HCT116 (cell line): ENCODE results near the gene VPS37D. TPM values are rescaled to one million over a fixed set of nuclear protein-coding genes. Genes with fewer than 3 reads are reported as not detected.
A peak's percentile ranks its signal among the peaks of the same experiment; 100 is the strongest.

Experiments used
- ATAC-seq: fragments of 200-7000 bp; cut with Tn5 transposase; 2 replicates; pipeline ENCODE4 v1.9.1; 2020; ENCODE audit warnings: mild to moderate bottlenecking, moderate library complexity
- BruUV-seq: library from RNA; stranded (reverse); fragments of 400-500 nt; replicated peaks from 2 replicates; lab custom pipeline; 2021; lab: Mats Ljungman, UMichigan
- CTCF ChIA-PET: fragments of 300-600 bp; sonication (Branson Sonifier 250); formaldehyde crosslinking; loops from one replicate; lab custom pipeline; 2021; ENCODE audit warnings: antibody characterized with exemption; lab: Charles Lee
- POLR2A ChIA-PET: fragments of 300-600, 350-600 bp; sonication (Branson Sonifier 250); formaldehyde crosslinking; loops from one replicate; lab custom pipeline; 2021; ENCODE audit warnings: antibody characterized with exemption; lab: Charles Lee
- RAD21 ChIA-PET, 2 experiments: fragments of 300-600 bp; sonication (Branson Sonifier 250); formaldehyde crosslinking; loops; one replicate each; lab custom pipeline; 2023; ENCODE audit warnings: low total read pairs in 2 of 2; ENCODE audit not compliant: uncharacterized antibody in 2 of 2, unreplicated experiment in 2 of 2, low non-redundant PET in 1 of 2; lab: Charles Lee
- DNase-seq: peaks from one replicate; pipeline ENCODE4 v3.0.0-alpha.2; 2010; ENCODE audit warnings: low read depth, low spot score
- H2AFZ ChIP-seq: fragments of 200-600 bp; shearing (Covaris generic), sonication (generic); 2 replicates; pipeline ENCODE4 v1.6.1; 2017; ENCODE audit warnings: low read depth, mixed run types, mixed read lengths, antibody characterized with exemption, low read length; ENCODE audit not compliant: poor library complexity, severe bottlenecking
- H3K27ac ChIP-seq: 2 replicates; pipeline ENCODE4 v1.5.1; 2012; ENCODE audit warnings: low read depth, low read length
- H3K27me3 ChIP-seq: fragments of 200-600 bp; sonication (generic); 2 replicates; pipeline ENCODE4 v1.6.1; 2016; ENCODE audit warnings: mixed run types, low read length, mixed read lengths; ENCODE audit not compliant: insufficient read depth
- H3K36me3 ChIP-seq, 2 experiments: fragments of 200-500 bp in 1 of 2; fragments of 200-600 bp in 1 of 2; sonication (Bioruptor generic) in 1 of 2; sonication (generic) in 1 of 2; 2 replicates each; pipeline versions ENCODE4 v1.5.1 to v1.6.1; 2014 to 2016; ENCODE audit warnings: low read length in 2 of 2, inconsistent platforms in 1 of 2, mixed read lengths in 1 of 2, mixed run types in 1 of 2; ENCODE audit not compliant: insufficient read depth in 2 of 2, control insufficient read depth in 1 of 2
- H3K4me1 ChIP-seq, 2 experiments: fragments of 200-600 bp in 1 of 2; sonication (generic) in 1 of 2; 2 replicates each; pipeline versions ENCODE4 v1.5.1 to v1.6.1; 2012 to 2017; ENCODE audit warnings: low read length in 2 of 2, inconsistent platforms in 1 of 2, mild to moderate bottlenecking in 1 of 2, mixed read lengths in 1 of 2, mixed run types in 1 of 2, moderate library complexity in 1 of 2; ENCODE audit not compliant: insufficient read depth in 2 of 2, control insufficient read depth in 1 of 2
- H3K4me2 ChIP-seq: fragments of 200-600 bp; sonication (generic); 2 replicates; pipeline ENCODE4 v1.6.1; 2017; ENCODE audit warnings: mixed run types, low read length, mixed read lengths
- H3K4me3 ChIP-seq, 2 experiments: fragments of 200-600 bp in 1 of 2; sonication (generic) in 1 of 2; replicated peaks in 1 of 2; 2 replicates each; pipeline ENCODE4 v1.5.1; 2011 to 2016; ENCODE audit warnings: low read length in 2 of 2, control low read depth in 1 of 2, low read depth in 1 of 2, mild to moderate bottlenecking in 1 of 2, mixed read lengths in 1 of 2, mixed run types in 1 of 2
- H3K79me2 ChIP-seq: fragments of 200-600 bp; sonication (generic); 2 replicates; pipeline ENCODE4 v1.6.1; 2017; ENCODE audit warnings: mild to moderate bottlenecking, mixed run types, low read length, moderate library complexity, mixed read lengths; ENCODE audit not compliant: insufficient read depth
- H3K9ac ChIP-seq: fragments of 200-600 bp; sonication (generic); 2 replicates; pipeline ENCODE4 v1.6.1; 2016; ENCODE audit warnings: low read length, mixed read lengths
- H3K9me2 ChIP-seq: fragments of 200-600 bp; sonication (generic), shearing (Covaris generic); 2 replicates; pipeline ENCODE4 v1.6.1; 2017; ENCODE audit warnings: mixed run types, mild to moderate bottlenecking, moderate library complexity; ENCODE audit not compliant: insufficient read depth
- H3K9me3 ChIP-seq, 2 experiments: fragments of 200-500 bp in 1 of 2; fragments of 200-600 bp in 1 of 2; sonication (Bioruptor generic) in 1 of 2; sonication (generic) in 1 of 2; 2 replicates each; pipeline ENCODE4 v1.6.1; 2014 to 2017; ENCODE audit warnings: low read length in 2 of 2, mixed read lengths in 2 of 2, inconsistent platforms in 1 of 2, low read depth in 1 of 2, mild to moderate bottlenecking in 1 of 2, mixed run types in 1 of 2, moderate library complexity in 1 of 2; ENCODE audit not compliant: control insufficient read depth in 1 of 2, insufficient read depth in 1 of 2
- H4K20me1 ChIP-seq: fragments of 200-600 bp; sonication (generic), shearing (Covaris generic); 2 replicates; pipeline ENCODE4 v1.6.1; 2017; ENCODE audit warnings: mixed run types, mild to moderate bottlenecking, moderate library complexity; ENCODE audit not compliant: insufficient read depth
- ATF3 ChIP-seq: IDR thresholded peaks from 2 replicates; pipeline ENCODE4 v1.6.1; 2012
- CBX3 ChIP-seq: IDR thresholded peaks from 2 replicates; pipeline ENCODE4 v1.6.1; 2012; ENCODE audit warnings: low read depth
- CEBPB ChIP-seq: IDR thresholded peaks from 2 replicates; pipeline ENCODE4 v1.6.1; 2012; ENCODE audit warnings: low read depth
- CTCF ChIP-seq, 3 experiments: fragments of 200-600 bp in 1 of 3; sonication (generic) in 1 of 3; IDR thresholded peaks in 2 of 3; conservative IDR thresholded peaks in 1 of 3; 2 replicates each; pipeline ENCODE4 v1.5.1; 2012 to 2017; ENCODE audit warnings: low read depth in 2 of 3, low read length in 2 of 3, antibody characterized with exemption in 1 of 3, borderline replicate concordance in 1 of 3, control low read depth in 1 of 3, mild to moderate bottlenecking in 1 of 3, mixed read lengths in 1 of 3, mixed run types in 1 of 3, moderate library complexity in 1 of 3; ENCODE audit not compliant: insufficient read depth in 1 of 3
- EGR1 ChIP-seq: IDR thresholded peaks from 2 replicates; pipeline ENCODE4 v1.6.1; 2012; ENCODE audit warnings: low read depth
- EZH2 ChIP-seq: fragments of 200-600 bp; sonication (generic); IDR thresholded peaks from 2 replicates; pipeline ENCODE4 v1.6.1; 2017; ENCODE audit warnings: antibody characterized with exemption, mixed run types
- EZH2phosphoT487 ChIP-seq: fragments of 200-600 bp; IDR thresholded peaks from 2 replicates; pipeline ENCODE4 v1.6.1; 2018; ENCODE audit warnings: antibody characterized with exemption, borderline replicate concordance
- FOSL1 ChIP-seq: IDR thresholded peaks from 2 replicates; pipeline ENCODE4 v1.6.1; 2012; ENCODE audit warnings: low read depth
- POLR2AphosphoS5 ChIP-seq: IDR thresholded peaks from 2 replicates; pipeline ENCODE4 v1.6.1; 2011; ENCODE audit warnings: mild to moderate bottlenecking, low read depth, low read length, moderate library complexity
- SIN3A ChIP-seq: IDR thresholded peaks from 2 replicates; pipeline ENCODE4 v1.6.1; 2012; ENCODE audit warnings: low read depth
- SP1 ChIP-seq: IDR thresholded peaks from 2 replicates; pipeline ENCODE4 v1.6.1; 2012; ENCODE audit warnings: low read depth
- SRF ChIP-seq: IDR thresholded peaks from 2 replicates; pipeline ENCODE4 v1.6.1; 2012; ENCODE audit warnings: low read depth
- TCF7L2 ChIP-seq: IDR thresholded peaks from 2 replicates; pipeline ENCODE4 v1.7.0; 2011; ENCODE audit warnings: borderline replicate concordance, inconsistent platforms; ENCODE audit not compliant: insufficient read depth, insufficient read length; ENCODE audit errors: extremely low read depth
- YY1 ChIP-seq: IDR thresholded peaks from 2 replicates; pipeline ENCODE4 v1.6.1; 2011; ENCODE audit warnings: low read length, low read depth, moderate library complexity, mild to moderate bottlenecking; ENCODE audit not compliant: insufficient replicate concordance; ENCODE audit errors: extremely low read depth
- ZFX ChIP-seq: fragments of 450-650 bp; IDR thresholded peaks from 2 replicates; pipeline ENCODE4 v1.6.1; 2017
- ZNF274 ChIP-seq: fragments of 200-500 bp; sonication (Bioruptor generic); IDR thresholded peaks from 2 replicates; pipeline ENCODE4 v1.6.1; 2014; ENCODE audit warnings: mild to moderate bottlenecking, low read depth, low read length, inconsistent platforms
- intact Hi-C: fragments of 100-400 bp; cut with micrococcal nuclease; formaldehyde crosslinking; loops from 2 replicates; pipeline ENCODE4 v1.10.0; 2022
- total RNA-seq: library from RNA; stranded (reverse); gene quantifications from one replicate; pipeline ENCODE4 v1.2.1, GENCODE V29; 2021; ENCODE audit not compliant: unreplicated experiment

Gene VPS37D
- total RNA-seq, 1 experiment from 2014 or later: 9.5 TPM

- no peaks in the 10 kb centered on the region; a peak in 1 of 4 replicates for H3K9me3 ChIP-seq
- peak overlapping the region; percentile 95 for H3K4me2 ChIP-seq
- no peaks in the 10 kb centered on the region for H3K79me2 ChIP-seq
- peak overlapping the region; percentile 68 to 69 for H3K4me3 ChIP-seq
- ATAC-seq: no peak
- H3K9ac ChIP-seq: peak overlapping the region; percentile 72
- no TSS peak for BruUV-seq
- peaks cover 32 to 43% of the 10 kb centered on the region in 2 experiments for H3K4me1 ChIP-seq
- intact Hi-C loops: loop anchor here (2.0 to 10.0 kb wide), 2 partner anchors 44 to 56 kb away; partner anchors contain the start of gene MLXIPL
- no peaks in the 10 kb centered on the region for H4K20me1 ChIP-seq
- ChIA-PET CTCF (interaction anchor here (1.2 to 2.2 kb wide), 4 partner anchors 16 to 62 kb away, joined by 3 to 8 read pairs (median 3); no protein-coding TSS in a partner anchor), POLR2A (interaction anchor here (0.9 to 1.4 kb wide), 3 partner anchors 9 to 44 kb away, joined by 3 to 4 read pairs (median 3); partner anchors contain the start of gene MLXIPL), RAD21 (interaction anchor here in 1 of 2 experiments (1.1 kb wide), 1 partner anchor 62 kb away, joined by 5 read pairs; no protein-coding TSS in a partner anchor)
- peaks cover 0 to 5% of the 10 kb centered on the region in 2 experiments; a peak in 1 of 4 replicates for H3K36me3 ChIP-seq
- H2AFZ ChIP-seq: no peak overlapping the region
- TF ChIP-seq YY1: no peak
- no peak for TF ChIP-seq FOSL1
- TF ChIP-seq CBX3: no peak
- TF ChIP-seq CEBPB: no peak
- no peak for TF ChIP-seq TCF7L2
- no peak for TF ChIP-seq POLR2AphosphoS5
- TF ChIP-seq ZFX: no peak
- no peak for TF ChIP-seq SP1
- no peaks in the 10 kb centered on the region for H3K27me3 ChIP-seq
- DNase-seq: no peak
- no peak overlapping the region; the same call in 1 of the 2 replicates for H3K27ac ChIP-seq
- H3K9me2 ChIP-seq: no peaks in the 10 kb centered on the region
These were observed 1.2 kb downstream of the VPS37D start for GRCh38 chr7:73668886-73669230.

GRCh38 chr7:73669288-73669701 is 1.7 kb downstream of the VPS37D start:
- peak overlapping the region; percentile 95; the same call in 1 of the 2 replicates for H3K4me2 ChIP-seq
- no peak overlapping the region for H3K27ac ChIP-seq
- ChIA-PET RAD21 (interaction anchor here in 1 of 2 experiments (1.1 kb wide), 1 partner anchor 62 kb away, joined by 5 read pairs; no protein-coding TSS in a partner anchor), POLR2A (interaction anchor here (0.9 to 1.4 kb wide), 3 partner anchors 8 to 45 kb away, joined by 3 to 4 read pairs (median 3); partner anchors contain the start of gene MLXIPL), CTCF (interaction anchor here (1.4 to 2.2 kb wide), 3 partner anchors 40 to 63 kb away, joined by 3 to 8 read pairs (median 3); no protein-coding TSS in a partner anchor)
- ATAC-seq (no peak), DNase-seq (no peak)
- H2AFZ ChIP-seq: no peak overlapping the region
- no peaks in the 10 kb centered on the region for H3K27me3 ChIP-seq
- H3K36me3 ChIP-seq: peaks cover 0 to 5% of the 10 kb centered on the region in 2 experiments; a peak in 1 of 4 replicates
- H3K79me2 ChIP-seq: no peaks in the 10 kb centered on the region
- no peak overlapping the region; a peak in 1 of 4 replicates for H3K4me3 ChIP-seq
- peaks cover 28 to 39% of the 10 kb centered on the region in 2 experiments for H3K4me1 ChIP-seq
- no peaks in the 10 kb centered on the region; a peak in 1 of 4 replicates for H3K9me3 ChIP-seq
- no TSS peak for BruUV-seq
- intact Hi-C loops: loop anchor here (2.0 to 10.0 kb wide), 2 partner anchors 44 to 56 kb away; partner anchors contain the start of gene MLXIPL
- no peaks in the 10 kb centered on the region for H4K20me1 ChIP-seq
- H3K9me2 ChIP-seq: no peaks in the 10 kb centered on the region
- H3K9ac ChIP-seq: no peak overlapping the region
- TF ChIP-seq SRF: no peak
- no peak for TF ChIP-seq CBX3
- no peak for TF ChIP-seq CTCF (IDR thresholded peaks at IDR 0.05 in 2 of 3, conservative IDR thresholded peaks at IDR 0.05 in 1 of 3; ENCODE audit: borderline replicate concordance in 1 of 3, insufficient read depth in 1 of 3, low read depth in 2 of 3, low read length in 2 of 3)
- no peak for TF ChIP-seq EZH2phosphoT487
- no peak for TF ChIP-seq ZFX
- TF ChIP-seq EGR1: no peak
- no peak for TF ChIP-seq SP1
- no peak for TF ChIP-seq FOSL1
- TF ChIP-seq EZH2: no peak
- TF ChIP-seq SIN3A: no peak
- TF ChIP-seq ZNF274: no peak
- no peak for TF ChIP-seq ATF3
